HG03354 (cell line): ENCODE results near the gene TBL1XR1.

Source experiments
- ATAC-seq: cut with Tn5 transposase; IDR thresholded peaks from one replicate; pipeline ENCODE4 v1.9.1; 2021; ENCODE audit warnings: mild to moderate bottlenecking; ENCODE audit not compliant: unreplicated experiment, poor library complexity, severe bottlenecking

The TBL1XR1 gene

DNA sequence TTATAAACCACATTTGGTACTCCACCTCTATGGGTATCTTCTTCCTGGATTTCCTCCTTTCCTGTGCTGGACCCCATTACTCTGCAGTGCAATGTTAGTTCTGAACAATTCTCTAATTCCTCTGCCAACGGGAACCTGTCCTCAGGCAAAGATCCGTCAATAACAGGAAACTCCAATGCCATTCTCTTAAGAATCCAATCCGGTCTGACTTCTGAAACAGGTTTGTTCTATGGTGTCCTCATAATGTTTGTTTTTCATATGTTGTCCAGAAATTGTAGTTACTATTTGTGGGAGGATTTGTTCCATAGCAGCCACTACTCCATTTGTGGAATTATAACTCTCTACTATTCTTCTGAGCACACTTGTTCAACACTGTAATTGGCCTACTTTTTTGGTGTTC is 112.7 kb downstream of the TBL1XR1 start:
- no peak for ATAC-seq

GRCh38 chr3:177080122-177080521 is 117.2 kb downstream of the TBL1XR1 start:
- no peak for ATAC-seq

DNA sequence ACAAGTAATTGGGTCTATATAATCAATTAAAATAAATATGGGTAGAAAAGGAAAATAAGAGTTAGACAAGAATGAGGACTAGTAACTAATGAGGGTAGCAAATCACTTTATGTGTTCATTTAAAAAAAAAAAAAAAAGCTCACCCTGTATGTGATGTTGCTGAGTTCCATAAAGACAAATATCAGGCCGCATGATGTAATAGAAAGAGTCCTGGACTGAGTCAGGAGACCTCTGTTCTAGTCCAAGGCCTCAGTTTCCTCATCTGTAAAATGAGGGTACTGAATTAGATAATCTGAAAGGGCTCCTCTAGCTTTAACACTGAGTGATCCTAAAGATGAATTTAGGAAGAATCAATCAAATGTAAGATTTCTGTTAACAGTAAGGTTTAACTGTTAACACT is 117.6 kb downstream of the TBL1XR1 start:
- no peak for ATAC-seq

GRCh38 chr3:177071496-177072156 is 125.7 kb downstream of the TBL1XR1 start:
- no peak for ATAC-seq

DNA sequence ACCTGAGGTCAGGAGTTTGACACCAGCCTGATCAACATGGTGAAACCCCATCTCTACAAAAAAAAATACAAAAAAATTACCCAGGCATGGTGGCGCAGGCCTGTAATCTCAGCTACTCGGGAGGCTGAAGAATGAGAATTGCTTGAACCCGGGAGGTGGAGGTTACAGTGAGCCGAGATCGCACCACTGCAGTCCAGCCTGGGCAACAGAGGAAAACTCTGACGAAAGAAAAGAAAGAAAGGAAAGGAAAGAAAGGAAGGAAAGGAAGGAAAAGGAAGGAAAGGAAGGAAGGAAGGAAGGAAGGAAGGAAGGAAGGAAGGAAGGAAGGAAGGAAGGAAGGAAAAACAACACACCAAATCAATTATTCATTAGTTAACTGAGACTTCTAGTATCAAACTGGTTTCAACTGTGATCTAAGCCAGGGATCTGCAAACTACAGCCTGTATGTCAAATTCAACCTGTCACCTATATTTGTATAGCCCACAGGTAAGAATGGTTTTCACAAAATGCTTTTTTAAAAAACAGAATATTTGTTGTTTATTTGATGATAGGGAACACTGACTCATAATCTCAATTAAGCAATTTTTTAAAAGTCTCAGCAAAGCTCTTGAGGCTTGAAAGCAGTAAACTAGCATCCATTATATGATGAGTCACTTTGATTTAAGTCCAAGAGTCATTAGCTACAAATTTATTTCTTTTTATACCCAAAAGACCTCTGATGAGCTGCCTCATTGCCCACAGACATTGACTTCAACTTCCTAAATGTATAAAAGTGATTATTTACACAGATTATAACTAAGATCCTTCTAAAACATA is 127.6 kb downstream of the TBL1XR1 start:
- no peak for ATAC-seq

GRCh38 chr3:177068967-177069366 is 128.3 kb downstream of the TBL1XR1 start:
- ATAC-seq: no peak

- no peak for ATAC-seq
Observed at GRCh38 chr3:177066068-177066467, 131.2 kb downstream of the TBL1XR1 start.

DNA sequence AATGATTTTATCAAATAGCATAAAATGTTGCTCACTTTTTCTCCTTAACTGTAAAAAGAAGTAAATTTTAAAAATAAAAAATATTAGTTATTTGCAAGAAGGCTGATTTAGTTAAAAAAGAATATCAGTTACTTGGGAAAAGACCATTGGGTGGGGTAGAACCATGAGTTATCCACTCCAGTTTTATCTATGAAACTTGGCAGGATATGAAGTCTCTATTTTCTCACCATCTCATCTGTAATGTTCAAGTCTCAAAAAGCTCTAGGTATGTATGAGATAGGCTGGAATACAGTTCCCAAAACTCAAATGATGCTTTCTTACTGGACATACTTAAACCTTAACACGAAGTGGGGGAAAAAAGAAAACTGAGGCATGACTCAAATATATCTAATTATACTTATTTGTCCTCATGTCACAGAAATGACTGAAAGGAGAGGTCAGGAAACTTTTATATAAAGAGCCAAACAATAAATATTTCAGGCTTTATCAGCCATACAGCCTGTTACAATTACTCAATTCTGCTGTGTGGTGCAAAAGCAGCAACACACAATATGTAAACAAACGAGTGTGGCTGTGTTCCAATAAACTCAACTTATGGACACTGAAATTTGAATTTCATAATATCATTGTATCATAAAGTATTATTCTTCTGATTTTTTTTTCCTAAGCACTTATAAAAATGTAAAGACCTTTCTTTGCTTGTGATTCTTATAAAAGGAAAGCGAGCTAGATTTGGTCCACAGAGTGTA is 131.8 kb downstream of the TBL1XR1 start:
- ATAC-seq: no peak

GRCh38 chr3:177062052-177062732 is 135.1 kb downstream of the TBL1XR1 start:
- ATAC-seq: no peak

- no peak for ATAC-seq
Observed at GRCh38 chr3:177061369-177061768, 135.9 kb downstream of the TBL1XR1 start.

DNA sequence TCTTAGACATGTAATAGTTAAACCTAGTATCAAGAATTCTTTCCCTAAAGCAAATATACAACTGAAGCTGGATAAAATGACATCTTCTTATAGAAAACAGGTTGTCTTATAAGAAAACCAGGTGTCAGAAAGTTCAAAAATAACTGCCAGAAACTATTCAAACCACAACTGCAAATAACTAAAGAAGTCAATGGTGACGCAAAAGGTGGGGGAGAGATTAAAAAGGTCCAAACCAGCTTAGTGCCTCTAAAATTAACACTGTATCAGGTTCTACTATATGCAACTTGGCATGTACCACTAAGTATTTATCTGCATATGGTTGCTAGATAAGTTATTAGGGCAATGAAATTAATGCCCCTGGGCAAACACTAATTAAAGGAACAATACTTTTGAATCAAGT is 136.8 kb downstream of the TBL1XR1 start:
- no peak for ATAC-seq

GRCh38 chr3:177058648-177059047 is 138.6 kb downstream of the TBL1XR1 start:
- no peak for ATAC-seq

- ATAC-seq: peak; percentile 99
Observed at GRCh38 chr3:177057768-177058167, 139.5 kb downstream of the TBL1XR1 start.

DNA sequence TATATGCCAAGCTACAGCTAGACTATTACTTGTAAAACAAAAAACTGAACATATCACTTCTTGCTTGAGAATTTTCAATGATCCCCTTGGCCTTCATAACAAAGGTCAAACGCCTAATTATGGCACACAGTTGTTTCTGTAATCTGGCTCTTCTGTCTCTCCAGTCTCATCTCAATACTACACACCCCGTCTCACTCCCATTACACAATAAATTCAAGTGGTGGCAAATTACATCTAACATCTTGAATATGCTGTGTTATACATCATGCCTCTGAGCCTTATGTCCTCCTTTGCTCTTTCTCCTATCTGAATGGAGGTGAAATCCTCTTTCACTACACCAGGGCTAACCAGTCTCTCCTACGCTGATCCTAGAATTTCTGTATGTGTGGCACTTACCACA is 140.4 kb downstream of the TBL1XR1 start:
- no peak for ATAC-seq

DNA sequence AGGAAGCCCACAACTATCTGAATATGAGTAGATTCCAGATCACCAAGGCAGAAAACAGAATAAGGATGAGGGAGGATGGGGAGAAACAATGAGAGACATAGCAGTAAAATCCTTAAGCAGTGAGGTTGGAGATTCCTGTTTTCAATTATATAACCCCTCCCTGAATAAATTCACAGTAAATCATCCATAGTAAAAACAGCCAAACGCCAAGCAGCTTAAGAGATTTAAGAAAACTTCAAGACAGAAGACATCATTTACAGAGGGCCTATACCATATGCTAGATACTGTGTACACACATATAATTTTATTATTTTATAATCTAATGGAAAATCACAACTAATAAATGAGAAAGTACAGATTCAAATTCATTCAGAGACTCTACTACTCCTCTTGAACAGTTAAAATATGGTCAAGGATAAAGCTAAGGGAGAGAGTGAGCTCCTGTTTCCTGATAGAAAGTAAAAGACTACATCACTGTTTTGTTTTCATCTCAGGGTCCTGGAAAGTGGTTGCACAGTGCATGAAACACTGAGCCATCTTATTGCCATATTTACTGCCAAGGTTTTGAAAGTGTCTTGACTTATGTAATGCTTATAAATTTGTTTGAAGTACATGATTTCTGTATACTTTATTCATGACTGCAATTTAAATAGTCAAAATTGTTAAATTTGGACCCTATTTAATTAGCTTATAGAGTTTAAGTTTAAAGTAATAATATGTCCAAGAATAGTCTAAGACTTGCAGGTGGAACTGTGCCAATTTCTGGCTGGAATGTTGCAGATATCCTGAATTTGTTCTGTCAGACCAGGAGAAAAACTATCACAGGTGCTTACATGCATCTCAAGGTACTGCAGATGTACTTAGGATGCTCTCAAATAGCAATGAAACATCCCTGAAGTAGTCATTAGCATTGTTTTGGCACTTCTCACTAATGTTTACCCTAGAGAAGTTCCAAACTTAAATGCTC is 141.4 kb downstream of the TBL1XR1 start:
- ATAC-seq: no peak

GRCh38 chr3:177053107-177053506 is 144.2 kb downstream of the TBL1XR1 start:
- no peak for ATAC-seq

GRCh38 chr3:177051411-177051810 is 145.9 kb downstream of the TBL1XR1 start:
- no peak for ATAC-seq

GRCh38 chr3:177050501-177051237 is 146.6 kb downstream of the TBL1XR1 start:
- no peak for ATAC-seq
